ENCODE results near the gene DHDH.

DHDH gene

DNA sequence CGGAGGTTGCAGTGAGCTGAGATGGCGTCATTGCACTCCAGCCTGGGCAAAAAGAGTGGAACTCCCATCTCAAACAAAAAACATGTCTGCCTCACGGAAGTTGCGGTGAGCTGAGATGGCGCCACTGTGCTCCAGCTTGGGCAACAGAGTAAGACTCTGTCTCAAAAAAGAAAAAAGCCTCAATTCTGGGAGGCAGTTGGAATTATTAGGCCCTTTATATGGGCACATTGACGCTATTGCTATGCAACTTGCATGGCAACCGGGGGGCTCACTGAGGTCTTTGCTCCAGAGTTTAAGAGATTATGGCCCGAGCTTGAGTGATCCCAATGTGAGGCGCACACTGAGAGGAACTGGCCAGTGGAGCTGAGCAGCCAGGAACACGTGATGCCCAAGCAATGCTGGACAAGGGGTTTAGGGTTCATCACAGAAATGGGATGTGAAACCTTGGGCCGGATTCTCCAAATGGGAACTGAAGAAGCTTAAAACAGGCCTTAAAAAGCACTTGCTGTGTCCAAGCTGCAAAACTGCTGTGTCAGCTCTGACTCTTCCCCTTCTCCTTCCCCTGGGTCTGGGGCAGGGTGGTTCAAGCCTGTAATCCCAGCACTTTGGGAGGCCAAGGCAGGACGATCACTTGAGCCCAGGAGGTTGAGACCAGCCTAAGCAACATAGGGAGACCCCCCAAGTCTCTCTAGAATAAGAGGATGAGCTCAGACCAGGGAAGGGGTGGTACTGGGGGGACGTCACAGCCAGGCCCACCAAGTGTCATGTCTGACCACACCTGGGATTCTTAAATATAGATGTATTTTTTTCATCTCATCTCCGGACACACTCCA, 34.1 kb downstream of the DHDH start:
- DNase-seq = peak; percentile 88

DNA sequence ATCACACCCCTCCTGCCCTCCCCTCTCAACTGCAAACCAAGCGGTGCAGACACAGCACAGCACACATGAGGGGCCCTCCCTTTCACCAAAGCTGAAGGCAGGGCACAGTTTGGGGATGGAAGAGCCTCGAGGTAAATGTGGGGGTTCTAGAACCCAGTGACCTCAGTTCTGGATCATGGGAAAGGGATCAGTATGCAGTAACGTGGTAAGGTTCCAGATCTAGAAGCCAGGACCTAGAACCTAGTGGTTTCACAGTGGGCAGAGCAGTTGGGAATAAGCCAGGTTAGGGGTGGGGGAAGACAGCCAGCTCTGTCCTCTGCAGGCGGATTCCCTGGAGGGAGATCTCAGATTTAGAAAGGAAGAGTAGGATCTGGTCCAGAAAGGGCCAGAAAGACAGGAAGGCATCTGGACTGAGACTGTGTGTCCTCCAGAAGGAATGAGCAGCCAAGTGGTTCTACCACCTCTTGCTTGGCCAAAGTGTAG, 34.7 kb downstream of the DHDH start:
- DNase-seq = no peak

DNA sequence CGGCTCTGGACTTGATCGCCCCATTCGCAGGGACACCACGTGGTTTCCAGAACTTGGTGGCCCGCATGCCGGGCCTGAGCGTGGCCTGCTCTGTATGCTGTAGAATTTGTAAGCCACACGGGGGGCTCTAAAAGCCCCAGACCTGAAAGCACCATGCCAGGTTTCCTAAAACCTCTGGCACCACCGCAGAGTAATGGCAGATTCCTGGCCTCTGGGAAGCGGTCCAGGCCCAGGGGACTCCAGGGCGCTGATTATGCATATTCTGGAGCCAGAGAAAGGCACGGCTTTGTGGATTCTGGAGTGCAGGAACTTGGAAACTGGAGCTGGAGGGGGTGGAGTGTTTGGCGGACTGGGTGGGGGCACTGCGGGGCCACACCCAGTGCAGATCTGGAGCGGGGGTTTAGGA, 35.3 kb downstream of the DHDH start:
- DNase-seq = no peak

DNA sequence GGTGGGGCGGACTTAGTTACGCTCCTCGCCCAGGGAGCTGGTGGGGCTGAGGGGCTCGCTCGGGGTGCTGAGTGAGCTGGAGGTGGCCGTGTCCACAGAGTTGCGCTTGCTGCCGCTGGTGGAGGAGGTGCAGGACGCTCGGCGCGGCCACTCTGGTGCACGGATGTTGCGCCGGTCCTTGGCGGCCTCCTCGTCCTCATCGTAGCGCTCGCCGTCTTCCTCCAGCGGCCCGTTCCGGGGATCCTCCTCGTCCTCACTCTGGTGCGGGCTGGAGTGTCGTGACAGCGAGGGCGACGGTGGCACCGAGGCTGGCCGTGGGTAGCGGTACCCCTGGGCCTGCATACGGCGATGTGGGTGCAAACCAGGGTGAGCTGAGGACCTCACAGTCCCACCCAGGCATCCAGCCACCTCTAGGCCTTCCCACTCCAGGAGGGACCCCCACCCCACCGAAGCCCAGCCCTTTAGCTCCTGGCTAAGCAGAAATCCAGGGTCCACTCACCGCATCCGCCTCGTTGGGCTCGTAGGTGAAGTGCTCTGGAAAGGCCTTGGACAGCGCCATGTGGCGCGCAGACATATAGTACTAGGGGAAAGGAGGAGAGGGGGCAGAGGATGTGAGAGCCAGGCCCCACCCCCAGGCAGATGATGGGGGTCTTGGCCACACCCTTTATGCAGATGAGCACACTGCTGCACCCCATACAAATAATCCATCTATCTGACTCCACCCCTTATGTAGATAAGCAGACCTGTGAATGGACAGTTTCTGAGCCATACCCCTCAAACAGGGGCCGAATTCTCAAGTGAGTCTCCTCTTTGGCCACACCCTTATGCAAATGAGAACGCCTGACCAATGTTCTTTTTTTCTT, 36.0 kb downstream of the DHDH start:
- DNase-seq = no peak

DNA sequence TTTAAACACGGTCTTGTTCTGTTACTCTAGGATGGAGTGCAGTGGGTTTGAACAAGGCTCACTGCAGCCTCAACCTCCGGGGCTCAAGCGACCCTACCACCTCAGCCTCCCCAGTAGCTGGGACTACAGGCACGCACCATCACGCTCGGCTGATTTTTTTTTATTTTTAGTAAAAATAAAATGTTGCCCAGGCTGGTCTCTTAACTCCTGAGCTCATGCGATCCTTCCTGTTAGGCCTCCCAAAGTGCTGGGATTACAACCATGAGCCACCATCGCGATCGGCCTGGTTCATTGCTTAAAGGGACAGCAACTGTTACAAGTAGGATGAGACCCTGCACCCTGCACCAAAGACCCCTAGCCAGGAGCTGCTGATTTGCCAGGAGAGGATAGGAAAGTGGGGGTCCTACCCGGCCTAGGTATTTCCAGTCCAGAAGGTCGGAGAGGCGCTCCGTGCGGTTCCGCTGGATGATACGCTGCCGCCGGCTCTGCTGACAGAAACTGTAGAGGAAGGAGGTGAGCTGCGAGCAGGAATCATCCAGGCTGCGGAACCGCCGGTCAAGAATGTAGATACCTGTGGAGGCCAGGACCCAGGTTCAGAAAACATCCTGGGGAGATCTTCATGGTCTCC, 36.8 kb downstream of the DHDH start:
- DNase-seq = no peak

DNA sequence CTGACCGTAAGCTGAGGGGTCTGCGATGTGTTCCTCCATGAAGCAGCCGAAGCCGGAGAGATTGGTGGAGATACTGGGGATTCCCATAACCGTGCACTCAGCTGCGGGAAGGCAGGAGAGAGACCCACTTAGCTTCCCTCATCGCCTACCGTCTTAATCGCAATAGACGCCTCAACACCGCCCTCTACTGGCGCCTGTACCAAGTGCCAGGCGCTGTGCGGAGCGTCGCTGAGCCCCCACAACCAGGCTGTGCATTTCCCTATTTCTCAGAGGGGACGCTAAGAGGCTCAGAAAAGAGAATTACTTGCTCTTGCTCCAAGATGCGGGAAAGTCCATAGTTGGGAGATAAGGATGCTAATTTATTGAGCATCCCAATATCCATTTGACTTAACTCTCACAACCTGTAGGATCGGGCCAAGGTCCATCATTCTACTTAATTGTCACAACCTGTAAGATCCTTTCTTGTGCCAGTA, 37.5 kb downstream of the DHDH start:
- peak; percentile 61 for DNase-seq

DNA sequence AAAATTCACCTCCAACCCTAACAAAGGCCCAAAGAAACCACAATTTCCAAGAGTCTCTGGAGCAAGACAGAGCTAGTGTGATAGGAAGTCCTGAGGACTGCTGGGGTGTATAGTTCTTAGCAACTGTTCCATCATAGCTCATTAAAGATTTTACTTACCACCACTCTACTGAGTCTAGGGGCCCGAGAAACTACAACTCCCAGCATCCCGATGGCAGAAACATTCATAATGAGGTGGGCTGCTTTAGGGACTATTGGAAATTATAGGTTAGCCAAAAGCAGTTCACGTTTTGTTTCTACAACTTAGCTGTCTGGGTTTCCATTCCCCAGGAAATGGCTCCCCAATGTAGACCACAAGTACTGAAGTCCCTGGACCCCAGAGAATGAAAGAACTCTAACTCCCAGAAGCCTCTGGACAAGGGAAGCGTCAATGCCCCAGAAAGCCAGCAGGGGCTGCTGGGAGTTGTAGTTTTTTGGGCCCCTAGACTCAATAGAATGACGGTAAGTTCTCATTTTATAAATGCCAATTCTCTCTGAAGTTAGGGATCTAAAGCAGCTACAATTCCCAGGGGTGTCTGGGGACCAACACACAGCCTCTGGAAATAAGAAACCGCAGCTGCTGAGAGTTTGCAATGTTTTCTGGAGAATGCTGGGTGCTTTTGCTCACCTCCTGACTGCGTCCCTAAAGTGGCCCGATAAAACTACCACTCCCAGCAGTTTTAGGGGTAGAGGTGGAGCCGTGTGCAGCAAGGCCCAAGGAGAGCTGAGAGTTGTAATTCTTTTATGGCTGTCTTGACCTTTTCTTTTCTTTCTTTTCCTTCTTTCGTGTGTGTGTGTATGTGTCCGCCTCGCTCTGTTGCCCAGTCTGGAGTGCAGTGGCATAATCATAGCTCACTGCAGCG, 42.7 kb downstream of the DHDH start:
- no peak for DNase-seq

DNA sequence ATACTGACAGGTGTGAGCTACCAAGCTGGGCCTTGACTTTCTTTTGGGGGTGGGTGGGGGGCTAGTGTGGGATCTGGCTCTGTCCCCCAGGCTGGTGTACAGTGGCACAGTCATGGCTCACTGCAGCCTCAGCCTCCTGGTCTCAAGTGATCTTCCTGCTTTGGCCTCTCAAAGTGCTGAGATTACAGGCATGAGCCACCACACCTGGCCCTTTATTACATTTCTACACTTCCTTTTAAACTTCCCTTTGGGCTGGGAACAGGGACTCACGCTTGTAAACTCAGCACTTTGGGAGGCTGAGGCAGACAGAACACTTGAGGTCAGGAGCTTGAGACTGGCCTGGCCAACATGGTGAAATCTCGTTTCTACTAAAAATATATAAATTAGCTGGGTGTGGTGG, 43.6 kb downstream of the DHDH start:
- no peak for DNase-seq

DNA sequence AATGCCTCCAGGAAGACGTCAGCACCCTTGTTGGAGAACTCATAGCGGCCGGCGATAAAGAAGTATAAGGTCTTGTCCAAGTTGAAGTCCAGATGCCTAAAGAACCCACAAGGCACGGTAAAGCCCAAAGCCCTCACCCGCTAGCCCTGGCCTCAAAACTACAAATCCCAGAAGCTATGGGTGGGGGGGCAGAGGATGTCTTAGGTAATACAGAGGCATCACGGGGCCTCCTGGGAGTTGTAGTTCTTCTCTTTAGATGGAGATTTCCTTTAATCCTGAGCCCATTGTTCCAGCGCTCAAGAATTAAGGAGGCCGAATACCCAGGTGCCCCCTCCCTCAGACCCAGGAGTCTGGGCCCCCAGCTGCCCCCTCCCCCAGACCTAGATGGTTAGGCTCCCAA, 48.8 kb downstream of the DHDH start:
- DNase-seq = no peak

DNA sequence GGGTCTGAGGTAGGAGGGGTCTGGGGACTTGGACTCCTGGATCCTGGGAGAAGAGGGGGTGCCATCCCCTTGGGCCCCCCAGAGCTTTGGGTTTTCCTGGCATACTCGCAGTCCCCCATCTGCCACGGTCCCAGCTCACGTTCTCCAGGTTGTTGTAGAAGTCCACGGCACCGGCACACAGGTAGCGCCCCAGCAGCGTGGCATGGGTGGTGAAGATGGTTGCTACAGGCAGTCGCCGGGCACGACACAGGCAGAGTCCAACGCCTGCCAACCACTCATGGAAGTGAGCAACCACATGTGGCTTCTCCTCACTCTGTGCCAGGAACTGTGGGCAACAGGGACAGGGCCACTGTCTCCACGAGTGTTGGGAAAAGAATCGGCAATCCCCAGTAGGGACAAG, 52.2 kb downstream of the DHDH start:
- DNase-seq = no peak

DNA sequence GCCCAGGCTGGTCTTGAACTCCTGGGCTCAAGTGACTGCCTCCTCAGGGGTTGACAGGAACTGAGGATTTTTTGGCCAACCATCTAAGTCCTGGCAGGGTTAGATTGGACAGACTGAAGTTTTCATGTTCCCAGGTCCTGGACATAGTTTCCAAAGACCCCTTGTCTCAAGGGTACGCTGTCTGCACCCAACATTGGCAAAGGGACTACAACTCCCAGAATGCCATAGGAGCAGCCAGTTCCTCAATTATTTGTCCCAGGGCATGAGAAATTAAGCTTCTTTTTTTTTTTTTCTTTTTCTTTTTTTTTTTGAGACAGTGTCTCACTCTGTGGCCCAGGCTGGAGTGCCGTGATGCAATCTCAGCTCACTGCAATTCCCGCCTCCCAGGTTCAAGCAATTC, 52.7 kb downstream of the DHDH start:
- no peak for DNase-seq

DNA sequence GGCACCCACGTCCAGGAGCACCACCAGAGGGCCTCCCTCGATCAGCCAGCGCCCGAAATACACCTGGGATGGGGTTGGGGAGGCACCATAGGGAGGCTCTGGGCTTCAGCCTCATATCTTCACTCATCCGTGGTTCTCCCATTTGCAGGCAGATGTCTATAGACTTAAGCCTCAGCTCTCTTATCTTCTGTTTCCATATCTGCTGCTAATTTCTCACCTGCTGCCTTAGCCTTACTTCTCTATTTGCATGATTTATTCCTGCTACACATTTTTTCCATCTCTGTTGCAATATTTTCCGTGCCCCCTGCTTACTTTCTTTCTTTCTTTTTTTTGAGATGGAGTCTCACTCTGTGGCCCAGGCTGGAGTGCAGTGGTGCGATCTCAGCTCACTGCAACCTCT, 53.8 kb downstream of the DHDH start:
- no peak for DNase-seq

DNA sequence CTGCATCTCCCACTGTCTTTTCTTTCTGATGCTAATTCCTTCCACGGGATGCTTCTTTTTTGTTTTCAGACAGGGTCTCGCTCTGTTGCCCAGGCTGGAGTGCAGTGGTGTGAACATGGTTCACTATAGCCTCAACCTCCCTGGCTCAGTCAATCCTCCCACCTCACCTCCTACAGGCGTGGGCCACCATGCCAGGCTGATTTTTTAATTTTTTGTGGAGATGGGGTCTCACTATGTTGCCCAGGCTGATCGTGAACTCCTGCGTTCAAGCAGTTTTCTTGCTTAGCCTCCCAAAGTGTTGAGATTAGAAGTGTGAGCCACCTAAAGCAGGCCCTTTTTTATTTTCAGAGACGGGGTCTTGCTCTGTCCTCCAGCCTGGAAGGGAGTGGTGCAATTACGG, 54.8 kb downstream of the DHDH start:
- DNase-seq = no peak

DNA sequence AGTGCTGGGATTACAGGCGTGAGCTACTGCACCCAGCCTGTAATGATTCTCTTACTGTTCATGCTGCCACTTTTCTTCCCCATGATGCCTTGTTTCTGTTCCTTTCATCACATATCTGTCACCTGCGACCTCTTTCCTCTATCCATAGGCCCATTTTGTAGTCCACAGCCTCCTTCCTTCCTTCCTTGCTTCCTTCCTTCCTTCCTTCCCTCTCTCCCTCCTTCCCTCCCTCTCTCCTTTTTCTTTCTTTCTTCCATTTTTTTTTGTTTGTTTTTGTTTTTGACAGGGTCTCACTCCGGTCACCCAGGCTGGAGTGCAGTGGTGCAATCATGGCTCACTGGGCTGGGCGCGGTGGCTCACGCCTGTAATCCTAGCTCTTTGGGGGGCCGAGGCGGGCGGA, 55.4 kb downstream of the DHDH start:
- no peak for DNase-seq

DNA sequence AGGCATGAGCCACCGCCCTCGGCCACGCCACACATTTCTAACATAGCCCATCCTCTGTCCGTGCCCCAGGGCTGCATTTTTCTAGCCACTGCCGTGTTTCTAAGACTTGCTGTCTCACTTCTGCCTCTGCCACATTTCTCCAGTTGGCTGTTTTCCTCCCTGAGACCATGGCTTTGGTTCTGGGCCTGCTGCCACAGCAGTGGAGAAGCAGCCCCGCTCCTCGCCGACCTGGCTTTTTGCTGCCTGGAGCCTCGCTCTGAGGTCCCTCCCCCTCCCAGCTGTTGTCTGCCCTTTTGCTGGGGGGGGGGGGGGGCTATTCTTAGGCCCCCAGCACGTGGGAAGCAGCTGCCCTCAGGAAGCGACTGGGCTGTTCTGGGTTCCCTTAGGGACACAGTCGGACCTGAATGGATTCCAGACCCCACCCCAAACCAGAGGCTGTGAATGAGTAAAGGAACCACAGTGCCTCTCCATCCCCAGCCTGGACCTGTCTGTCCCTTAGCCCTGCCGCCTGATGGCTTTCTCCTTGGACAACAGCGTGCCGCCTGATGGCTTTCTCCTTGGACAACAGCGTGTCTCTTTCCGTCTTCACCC, 56.3 kb downstream of the DHDH start:
- DNase-seq = no peak

DNA sequence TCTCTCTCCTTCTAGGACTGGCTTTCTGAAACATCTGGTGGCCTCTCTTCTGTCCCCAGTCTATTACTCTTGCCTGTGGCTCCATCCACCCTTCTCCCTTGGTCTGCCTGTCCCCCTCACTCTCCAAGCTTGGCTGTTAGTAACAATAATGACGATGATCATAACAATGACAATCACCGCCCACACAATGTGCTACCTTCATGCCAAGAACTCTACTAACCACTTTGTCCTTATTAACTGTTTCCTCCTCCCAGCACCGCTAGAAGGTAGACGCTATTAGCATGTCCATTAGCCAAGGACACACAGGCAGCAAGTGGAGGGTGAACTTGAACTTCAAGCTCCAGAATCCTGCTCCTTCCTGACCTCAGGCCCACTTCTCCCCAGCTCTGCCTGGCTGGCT, 56.9 kb downstream of the DHDH start:
- DNase-seq = no peak

DNA sequence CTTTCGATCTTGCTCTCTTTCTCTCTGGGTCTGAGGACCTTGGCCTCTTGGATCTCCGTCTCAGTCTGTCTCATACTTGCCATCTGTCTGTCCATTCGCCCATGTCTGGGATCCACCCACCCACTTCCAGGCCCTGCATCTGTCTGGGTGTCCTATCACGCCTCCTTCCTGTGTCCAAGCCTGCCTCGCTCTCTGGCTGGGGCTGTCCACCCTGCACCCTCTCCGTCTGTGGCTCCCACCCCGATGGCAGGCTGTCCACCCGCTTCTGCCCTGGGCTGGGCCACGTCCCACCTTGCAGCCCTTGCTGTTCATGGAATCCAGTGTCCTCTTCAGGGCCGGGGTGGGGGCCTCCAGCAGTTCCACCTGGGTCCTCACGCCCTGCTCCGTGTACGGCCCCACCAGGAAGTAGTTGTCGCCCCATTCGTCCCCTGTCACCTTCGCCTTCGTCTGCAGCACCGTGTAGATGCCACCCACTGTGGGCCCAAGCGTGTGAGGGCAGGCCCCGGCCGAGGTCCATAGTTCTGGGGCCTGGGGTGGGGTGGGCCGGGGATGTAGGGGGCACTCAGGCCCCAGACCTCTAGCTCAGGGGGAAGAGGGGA, 57.6 kb downstream of the DHDH start:
- no peak for DNase-seq

DNA sequence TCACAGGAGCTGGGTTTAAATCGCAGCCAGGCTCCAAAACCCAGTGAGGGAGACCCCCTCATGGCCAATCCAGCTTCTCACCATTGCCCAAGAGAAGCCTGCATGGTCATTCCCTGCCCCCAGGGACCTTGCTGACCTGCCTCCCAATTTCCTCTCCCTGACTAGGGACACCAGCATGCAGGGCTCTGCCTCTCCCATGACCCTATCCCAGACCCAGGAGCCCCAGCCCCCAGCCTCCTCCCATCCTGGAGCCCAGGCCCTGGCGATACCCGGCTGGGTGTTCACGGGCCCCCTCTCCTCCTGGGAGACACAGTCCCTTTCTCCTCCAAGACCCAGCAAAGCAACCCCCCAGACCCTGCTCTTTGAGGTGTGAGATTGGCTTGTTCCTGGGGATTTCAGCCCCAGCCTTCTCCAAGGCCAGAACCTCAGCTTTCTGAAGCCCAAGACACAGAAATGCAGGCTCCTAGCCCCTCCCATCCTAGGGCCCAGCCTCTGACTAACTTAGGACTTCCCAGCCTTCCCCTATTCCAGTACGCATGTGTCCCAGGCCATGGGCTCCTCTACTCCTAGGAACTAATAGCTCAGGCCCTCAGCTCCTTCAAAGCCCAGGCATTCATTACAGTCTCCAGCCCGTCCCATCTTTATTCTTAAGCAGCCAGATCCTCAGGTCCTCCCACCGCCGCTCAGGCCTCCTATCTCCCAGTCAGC, 58.5 kb downstream of the DHDH start:
- DNase-seq = no peak

DNA sequence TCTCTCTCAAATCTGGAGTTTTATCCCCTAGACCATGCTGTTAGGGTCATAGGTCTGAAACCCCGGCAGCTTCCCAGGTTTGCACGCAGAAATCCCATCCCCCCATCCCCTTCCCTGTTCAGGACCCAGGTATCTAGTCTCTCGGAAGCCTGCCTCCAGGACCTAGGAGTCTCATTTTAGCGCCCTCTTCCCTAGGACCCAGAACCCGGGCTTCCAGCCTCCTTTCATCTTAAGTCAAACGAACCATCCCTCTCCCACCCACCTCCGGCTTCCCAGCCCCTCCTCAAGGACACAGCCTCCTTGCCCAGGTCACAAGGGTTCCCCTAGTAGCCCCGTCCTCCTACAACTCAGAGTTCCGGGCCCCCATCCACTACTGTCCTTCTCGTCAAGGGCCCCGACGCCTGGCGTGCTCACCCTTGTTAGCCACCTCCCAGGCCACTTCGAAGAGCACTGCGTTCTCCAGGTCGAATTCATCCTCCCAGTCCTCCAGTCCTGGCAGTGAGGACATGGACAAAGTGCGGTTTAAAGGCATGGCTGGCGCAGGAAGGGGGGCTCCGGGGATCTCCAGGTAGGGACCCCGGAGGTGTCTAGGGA, 59.2 kb downstream of the DHDH start:
- no peak for DNase-seq

Measured in RPMI8226 (cell line).